Measurements from ENCODE around the gene ATP5F1C.

ATP5F1C gene

GRCh38 chr10:7853226-7853842, 65.4 kb downstream of the ATP5F1C start:
- DNase-seq: no peak

DNA sequence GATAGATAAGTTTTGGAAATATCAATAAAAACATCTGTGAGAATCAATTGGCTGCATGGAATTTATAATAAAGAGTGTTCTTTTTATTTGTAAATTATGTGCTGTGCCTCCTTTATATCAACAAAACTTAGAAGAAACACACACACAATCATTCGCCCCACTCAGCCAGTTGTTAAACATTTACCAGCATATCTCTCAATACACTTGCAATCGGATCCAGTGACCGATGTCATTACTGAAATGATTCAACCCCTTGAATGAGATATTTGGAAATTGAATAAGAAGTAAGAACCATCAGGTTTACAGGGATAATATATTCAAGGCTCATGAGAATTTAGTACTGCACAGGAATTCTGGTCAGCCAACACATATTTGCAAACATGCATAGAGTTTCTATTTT, 65.9 kb downstream of the ATP5F1C start:
- DNase-seq: no peak

DNA sequence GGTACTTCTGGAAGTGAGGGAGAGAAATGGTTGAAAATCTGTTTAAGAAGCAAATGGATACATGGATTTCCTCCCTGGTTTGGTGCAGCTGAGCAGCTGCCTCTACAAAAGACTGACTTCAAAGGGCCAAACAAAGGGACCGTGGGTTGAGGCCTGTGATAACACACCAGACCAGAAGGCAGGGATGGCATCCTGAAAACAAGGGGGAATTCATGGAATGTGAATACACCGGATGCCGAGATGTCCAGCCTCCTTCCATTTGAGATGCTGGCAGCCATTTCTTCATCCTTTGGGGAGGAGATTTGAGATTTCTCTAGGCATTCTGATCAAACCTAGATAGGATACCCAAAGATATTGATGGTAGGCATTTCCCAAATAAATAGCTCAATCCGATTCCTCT, 67.2 kb downstream of the ATP5F1C start:
- DNase-seq: no peak

DNA sequence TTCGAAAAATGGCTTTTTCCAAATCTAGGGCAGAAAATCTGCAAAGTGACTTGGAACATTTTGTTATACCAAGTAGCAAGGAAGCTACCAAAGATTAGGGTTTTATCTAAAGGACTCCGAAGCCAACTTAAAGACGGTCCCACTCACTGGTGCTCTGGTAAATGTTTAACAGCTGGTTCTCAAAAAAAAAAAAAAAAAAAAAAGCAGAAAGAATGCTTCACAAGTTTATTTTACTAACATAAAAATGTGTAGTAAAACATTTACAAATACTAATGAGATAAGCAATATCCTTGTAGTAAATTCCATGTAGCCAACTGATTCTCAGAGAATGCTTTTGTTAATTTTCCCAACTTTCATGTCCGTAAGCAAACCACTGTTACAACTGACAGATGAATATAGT, 68.7 kb downstream of the ATP5F1C start:
- no peak for DNase-seq

GRCh38 chr10:7857262-7857661, 69.3 kb downstream of the ATP5F1C start:
- DNase-seq: no peak

All from eye (tissue), 1 donor.